ENCODE results near the gene OAS2. TPM values are rescaled to one million over a fixed set of nuclear protein-coding genes. Genes with fewer than 3 reads are reported as not detected.

OAS2 gene
- total and polyA plus RNA-seq, 2 of the 8 experiments (the other 6 are each of a cell fraction or from before 2014, with no cell fraction given): 0.06 TPM; not detected in 1

GRCh38 chr12:113057565-113058485, 79.5 kb downstream of the OAS2 start:
- POLR2A ChIA-PET (ENCODE audit: partially characterized antibody): interaction anchor here (1.1 to 1.6 kb wide), 2 partner anchors 9 to 95 kb away, joined by 3 read pairs; no protein-coding TSS in a partner anchor
- Histone ChIP-seq H3K23ac (ENCODE audit: insufficient read length) (no peak overlapping the region), H4K8ac (ENCODE audit: extremely low read depth, insufficient read depth, low read length) (no peak overlapping the region), H3K79me1 (ENCODE audit: low read depth, low read length) (no peaks in the 10 kb centered on the region), H3K27me3 (replicated peaks in 1 of 4; ENCODE audit: control insufficient read depth in 3 of 4, extremely low read depth in 1 of 4, insufficient read depth in 3 of 4, low read length in 3 of 4) (peaks cover 0 to 22% (median 19%) of the 10 kb centered on the region in 4 experiments; a peak in 6 of 7 replicates), H3K36me3 (ENCODE audit: control insufficient read depth in 2 of 4, insufficient read depth in 4 of 4, low read length in 3 of 4) (no peaks in the 10 kb centered on the region), H3K9ac (replicated peaks in 1 of 4; ENCODE audit: extremely low read depth in 1 of 4, low read depth in 3 of 4, low read length in 3 of 4) (no peak overlapping the region), H3K27ac (ENCODE audit: low read depth, low read length) (no peak overlapping the region), H3K79me2 (ENCODE audit: control insufficient read depth in 1 of 2, insufficient read depth in 2 of 2, low read length in 2 of 2) (no peaks in the 10 kb centered on the region), H4K91ac (replicated peaks; ENCODE audit: insufficient read length, low read length) (no peak overlapping the region), H3K4me3 (ENCODE audit: extremely low read depth in 1 of 4, insufficient read depth in 2 of 4, low read depth in 3 of 4, low read length in 4 of 4) (peak overlapping the region in 2 of 4 experiments; percentile 46 to 77; a peak in 3 of 8 replicates), H2BK15ac (ENCODE audit: low read length) (peak overlapping the region; percentile 29; the same call in 1 of the 2 replicates), H2BK120ac (replicated peaks; ENCODE audit: low read depth, low read length) (no peak overlapping the region), H2AK5ac (ENCODE audit: low read depth, low read length) (no peak overlapping the region), H2BK5ac (ENCODE audit: low read depth, low read length) (no peak overlapping the region), H3K9me3 (ENCODE audit: insufficient read depth in 2 of 2, low read depth in 1 of 2, low read length in 1 of 2) (no peaks in the 10 kb centered on the region), H2BK20ac (ENCODE audit: low read length) (no peak overlapping the region), H3K14ac (ENCODE audit: insufficient read length) (no peak overlapping the region), H3K23me2 (ENCODE audit: low read depth, low read length) (peaks cover 14% of the 10 kb centered on the region; the same call in 1 of the 2 replicates), H3K4me1 (replicated peaks in 1 of 4; ENCODE audit: control insufficient read depth in 3 of 4, insufficient read depth in 4 of 4, low read length in 3 of 4) (peaks cover 0 to 9% (median 6%) of the 10 kb centered on the region in 4 experiments; a peak in 5 of 7 replicates), H4K20me1 (replicated peaks in 1 of 2; ENCODE audit: control insufficient read depth in 1 of 2, insufficient read depth in 2 of 2, low read length in 2 of 2) (peaks cover 0 to 2% of the 10 kb centered on the region in 2 experiments), H3K18ac (ENCODE audit: extremely low read depth, low read length) (no peak overlapping the region; the same call in 1 of the 2 replicates), H3K4me2 (ENCODE audit: insufficient read depth in 1 of 2, low read depth in 2 of 2, low read length in 2 of 2) (peak overlapping the region; percentile 50 to 76), H4K5ac (ENCODE audit: insufficient read length, low read depth, low read length) (no peak overlapping the region), H2BK12ac (ENCODE audit: low read depth, low read length) (no peak overlapping the region; the same call in 1 of the 2 replicates), H2AFZ (ENCODE audit: low read length) (no peak overlapping the region), H3K56ac (replicated peaks; ENCODE audit: insufficient read length, low read depth, low read length) (no peak overlapping the region), H3K4ac (replicated peaks; ENCODE audit: insufficient read length, low read depth, low read length) (no peak overlapping the region)
- WGBS, 2 experiments (ENCODE audit: extremely low coverage in 1 of 2, insufficient coverage in 1 of 2, insufficient read length in 1 of 2, insufficient replicate concordance in 2 of 2, low coverage in 1 of 2, low lambda C conversion rate in 2 of 2, missing lambda C conversion rate in 1 of 2): 47% methylated on average over 29 of the region's 44 CpGs; no CpG with 5 or more reads in 1 of the 2 experiments
- TF ChIP-seq CREB1 (IDR thresholded peaks at IDR 0.05) (no peak), HDAC2 (IDR thresholded peaks at IDR 0.05; ENCODE audit: borderline replicate concordance in 1 of 2, low read depth in 2 of 2, low read length in 2 of 2) (no peak), KDM5A (IDR thresholded peaks at IDR 0.05; ENCODE audit: low read length) (no peak)
- DNase-seq (ENCODE audit: low read depth in 1 of 2, low spot score in 2 of 2) (peak in 1 of 2 experiments; percentile 60), FAIRE-seq (no peak)
- CTCF ChIA-PET (ENCODE audit: partially characterized antibody): interaction anchor here (0.8 to 2.4 kb wide), 9 partner anchors 9 to 117 kb away, joined by 3 to 14 read pairs (median 3); no protein-coding TSS in a partner anchor
